Measurements from ENCODE around the gene CDH9. TPM values are rescaled to one million over a fixed set of nuclear protein-coding genes. Genes with fewer than 3 reads are reported as not detected.

Gene CDH9
- total RNA-seq, 3 donors from 2014 or later: not detected

- DNase-seq (no peak), ATAC-seq (no peak)
- intact Hi-C loops (cut with DNase I, micrococcal nuclease): no loop called here
These were observed 116.9 kb downstream of the CDH9 start for GRCh38 chr5:26921439-26921838.

GRCh38 chr5:26903469-26903868 is 134.9 kb downstream of the CDH9 start:
- no peak for TF ChIP-seq CTCF (IDR thresholded peaks at IDR 0.05)
- ATAC-seq (no peak), DNase-seq (no peak)
- Histone ChIP-seq H3K36me3 (ENCODE audit: low read depth) (no peaks in the 10 kb centered on the region), H3K4me1 (ENCODE audit: low read depth) (no peaks in the 10 kb centered on the region), H3K4me3 (no peak overlapping the region), H3K9me3 (peaks cover 35% of the 10 kb centered on the region)
- intact Hi-C loops (cut with DNase I, micrococcal nuclease): no loop called here

More at GRCh38 chr5:26921439-26921838, 116.9 kb downstream of the CDH9 start:
- Histone ChIP-seq H3K9me3 (peaks cover 53% of the 10 kb centered on the region), H3K4me3 (no peak overlapping the region), H3K36me3 (ENCODE audit: low read depth) (no peaks in the 10 kb centered on the region), H3K4me1 (ENCODE audit: low read depth) (no peaks in the 10 kb centered on the region)
- no peak for TF ChIP-seq CTCF (IDR thresholded peaks at IDR 0.05)

GRCh38 chr5:26894719-26895263 is 143.6 kb downstream of the CDH9 start:
- DNase-seq (no peak), ATAC-seq (no peak)
- peaks cover 50% of the 10 kb centered on the region for H3K9me3 ChIP-seq
- intact Hi-C loops (cut with DNase I, micrococcal nuclease): no loop called here
- no peaks in the 10 kb centered on the region for H3K4me1 ChIP-seq (ENCODE audit: low read depth)
- no peak overlapping the region for H3K4me3 ChIP-seq
- TF ChIP-seq CTCF (IDR thresholded peaks at IDR 0.05): no peak
- no peaks in the 10 kb centered on the region for H3K36me3 ChIP-seq (ENCODE audit: low read depth)

GRCh38 chr5:26893078-26893477 is 145.3 kb downstream of the CDH9 start:
- no peak for TF ChIP-seq CTCF (IDR thresholded peaks at IDR 0.05)
- Histone ChIP-seq H3K4me1 (ENCODE audit: low read depth) (no peaks in the 10 kb centered on the region), H3K36me3 (ENCODE audit: low read depth) (no peaks in the 10 kb centered on the region), H3K9me3 (peaks cover 42% of the 10 kb centered on the region), H3K4me3 (no peak overlapping the region)
- intact Hi-C loops (cut with DNase I, micrococcal nuclease): no loop called here
- no peak for ATAC-seq
- no peak for DNase-seq

GRCh38 chr5:26889815-26890214 is 148.6 kb downstream of the CDH9 start:
- no peaks in the 10 kb centered on the region for H3K4me1 ChIP-seq (ENCODE audit: low read depth)
- no peak overlapping the region for H3K4me3 ChIP-seq
- intact Hi-C loops (cut with DNase I, micrococcal nuclease): no loop called here
- no peaks in the 10 kb centered on the region for H3K36me3 ChIP-seq (ENCODE audit: low read depth)
- ATAC-seq (no peak), DNase-seq (no peak)
- no peak for TF ChIP-seq CTCF (IDR thresholded peaks at IDR 0.05)
- H3K9me3 ChIP-seq: peaks cover 13% of the 10 kb centered on the region

- no peak for TF ChIP-seq CTCF (IDR thresholded peaks at IDR 0.05)
- no peaks in the 10 kb centered on the region for H3K4me1 ChIP-seq (ENCODE audit: low read depth)
- H3K9me3 ChIP-seq: peaks cover 17% of the 10 kb centered on the region
- intact Hi-C loops (cut with DNase I, micrococcal nuclease): no loop called here
- ATAC-seq (no peak), DNase-seq (no peak)
- H3K36me3 ChIP-seq (ENCODE audit: low read depth): no peaks in the 10 kb centered on the region
- H3K4me3 ChIP-seq: no peak overlapping the region
These were observed 153.9 kb downstream of the CDH9 start for GRCh38 chr5:26884481-26884880.
